Measurements from ENCODE around the gene FADS6. TPM values are rescaled to one million over a fixed set of nuclear protein-coding genes. Genes with fewer than 3 reads are reported as not detected.

Gene FADS6, protein sequence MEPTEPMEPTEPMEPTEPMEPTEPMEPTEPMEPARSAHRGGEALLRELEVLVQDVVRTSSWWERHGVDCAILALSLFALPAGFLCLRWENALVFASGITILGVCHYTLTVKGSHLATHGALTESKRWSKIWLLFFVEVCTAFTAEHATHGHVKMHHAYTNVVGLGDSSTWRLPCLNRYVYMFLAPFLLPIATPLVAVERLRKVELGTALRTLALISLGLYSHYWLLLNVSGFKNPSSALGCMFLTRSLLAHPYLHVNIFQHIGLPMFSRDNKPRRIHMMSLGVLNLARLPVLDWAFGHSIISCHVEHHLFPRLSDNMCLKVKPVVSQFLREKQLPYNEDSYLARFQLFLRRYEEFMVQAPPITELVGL
- total RNA-seq: not detected

DNA sequence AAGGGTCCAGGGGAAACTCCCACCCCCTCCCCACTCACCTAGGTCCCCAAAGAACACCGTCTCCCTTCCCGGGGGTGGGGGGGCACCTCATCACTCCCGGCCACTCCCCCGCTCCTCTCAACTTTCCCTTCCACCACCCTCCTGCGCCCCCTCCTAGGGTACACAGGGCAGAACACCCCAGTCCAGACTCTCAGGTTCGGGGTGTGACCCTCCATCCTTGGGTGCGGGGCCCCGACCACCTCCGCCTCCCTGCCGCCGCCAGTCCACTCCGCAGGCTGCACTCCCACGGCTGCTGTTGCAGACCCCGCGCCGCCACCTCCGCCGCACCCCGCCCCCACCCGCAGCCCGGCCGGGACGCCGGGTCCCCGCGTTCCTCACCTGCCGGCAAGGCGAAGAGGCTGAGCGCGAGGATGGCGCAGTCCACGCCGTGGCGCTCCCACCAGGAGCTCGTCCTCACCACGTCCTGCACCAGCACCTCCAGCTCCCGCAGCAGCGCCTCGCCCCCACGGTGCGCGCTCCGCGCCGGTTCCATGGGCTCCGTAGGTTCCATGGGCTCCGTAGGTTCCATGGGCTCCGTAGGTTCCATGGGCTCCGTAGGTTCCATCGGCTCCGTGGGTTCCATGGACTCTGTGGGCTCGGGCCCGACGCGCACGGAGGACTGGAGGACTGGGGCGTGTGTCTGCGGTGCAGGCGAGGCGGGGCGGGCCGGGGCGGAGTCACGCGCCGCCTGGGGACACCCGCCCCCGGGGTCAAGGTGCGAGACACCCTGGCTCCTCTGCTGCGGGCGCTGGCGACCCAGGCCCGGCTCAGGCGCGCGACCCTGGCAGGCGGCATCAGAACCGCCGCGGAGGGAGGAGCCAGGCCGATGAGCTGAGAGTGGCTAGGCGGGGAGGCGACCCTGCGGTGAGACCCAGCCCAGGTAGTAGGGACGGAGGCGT lies at the start of gene FADS6:
TSS of gene FADS6 (minus strand) at position 660 of the 938 bp plus-strand sequence. CDS start at position 622, 38 bp downstream.

DNA sequence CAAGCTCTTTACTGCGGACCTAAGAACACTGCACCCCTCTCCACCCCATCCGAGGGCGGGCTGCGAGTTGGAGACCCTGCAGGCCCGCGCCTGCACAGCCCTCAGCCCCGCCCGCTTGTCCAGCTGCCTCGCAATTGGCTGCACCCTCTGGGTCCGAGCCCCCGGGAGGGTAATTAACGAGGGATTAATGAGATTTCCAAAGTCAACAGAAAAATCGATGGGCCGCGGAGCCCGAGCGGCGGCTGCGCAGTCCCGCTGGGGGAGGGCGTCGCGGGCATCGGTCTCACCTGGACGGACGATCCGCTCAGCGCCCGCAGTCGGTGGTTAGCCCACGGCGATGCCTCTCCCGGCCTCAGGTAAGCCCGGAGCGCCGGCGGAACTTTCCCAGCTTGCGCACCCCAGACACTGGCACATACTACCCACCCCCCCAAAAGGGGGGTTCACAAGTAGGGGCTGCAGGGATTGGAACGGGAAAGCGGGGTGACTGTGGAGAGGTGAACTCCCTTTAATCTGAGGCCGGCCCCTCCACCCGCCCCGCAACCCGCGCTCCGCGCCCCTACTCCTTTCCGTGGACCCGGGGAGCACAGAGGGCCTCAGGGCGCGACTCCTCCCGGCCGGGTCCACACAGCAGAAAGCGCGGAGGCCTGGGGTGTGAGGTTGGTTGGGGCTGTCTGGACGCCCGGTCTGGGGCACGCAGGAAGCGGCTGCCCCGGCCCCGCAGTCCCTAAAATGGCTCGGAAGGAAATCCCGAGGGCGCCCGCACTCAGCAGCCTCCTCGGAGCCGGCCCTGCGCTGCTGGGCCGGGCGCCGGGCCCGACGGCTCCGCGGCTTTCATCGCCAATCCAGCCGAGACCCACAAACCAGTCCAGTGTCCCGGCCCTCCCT lies 42.4 kb upstream of the FADS6 start, which contains the start of gene OTOP3:
TSS of gene OTOP3 (plus strand) at position 314 of the 885 bp plus-strand sequence. CDS start at position 338, 24 bp downstream.

DNA sequence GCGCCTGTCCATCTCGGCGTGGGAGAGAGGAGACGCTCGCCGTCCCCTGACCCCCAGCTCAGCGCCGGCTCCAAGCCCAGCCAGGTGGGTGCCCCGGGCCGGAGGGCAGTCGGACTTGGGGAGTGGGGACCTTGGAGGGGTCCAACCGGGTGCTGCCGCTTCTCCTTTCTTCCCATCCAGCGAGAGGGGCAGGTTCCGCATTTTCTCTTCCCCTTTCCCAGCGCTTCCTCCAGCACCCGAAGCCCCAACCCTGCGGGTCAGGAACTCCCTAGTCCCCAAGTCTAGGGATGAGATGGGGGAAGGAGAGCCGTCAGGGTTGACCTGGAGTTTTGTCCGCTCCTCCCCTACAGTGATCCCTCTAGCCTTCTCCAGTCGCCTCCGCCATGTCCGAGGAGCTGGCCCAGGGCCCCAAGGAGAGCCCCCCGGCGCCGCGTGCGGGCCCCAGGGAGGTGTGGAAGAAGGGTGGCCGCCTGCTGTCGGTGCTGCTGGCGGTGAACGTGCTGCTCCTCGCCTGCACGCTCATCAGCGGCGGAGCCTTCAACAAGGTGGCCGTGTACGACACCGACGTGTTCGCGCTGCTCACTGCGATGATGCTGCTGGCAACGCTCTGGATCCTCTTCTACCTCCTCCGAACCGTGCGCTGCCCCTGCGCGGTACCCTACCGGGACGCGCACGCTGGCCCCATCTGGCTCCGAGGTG lies 31.0 kb upstream of the FADS6 start, which contains the start of gene OTOP2:
TSS of gene OTOP2 (plus strand) at position 24 of the 699 bp plus-strand sequence. CDS start at position 384, 360 bp downstream.

DNA sequence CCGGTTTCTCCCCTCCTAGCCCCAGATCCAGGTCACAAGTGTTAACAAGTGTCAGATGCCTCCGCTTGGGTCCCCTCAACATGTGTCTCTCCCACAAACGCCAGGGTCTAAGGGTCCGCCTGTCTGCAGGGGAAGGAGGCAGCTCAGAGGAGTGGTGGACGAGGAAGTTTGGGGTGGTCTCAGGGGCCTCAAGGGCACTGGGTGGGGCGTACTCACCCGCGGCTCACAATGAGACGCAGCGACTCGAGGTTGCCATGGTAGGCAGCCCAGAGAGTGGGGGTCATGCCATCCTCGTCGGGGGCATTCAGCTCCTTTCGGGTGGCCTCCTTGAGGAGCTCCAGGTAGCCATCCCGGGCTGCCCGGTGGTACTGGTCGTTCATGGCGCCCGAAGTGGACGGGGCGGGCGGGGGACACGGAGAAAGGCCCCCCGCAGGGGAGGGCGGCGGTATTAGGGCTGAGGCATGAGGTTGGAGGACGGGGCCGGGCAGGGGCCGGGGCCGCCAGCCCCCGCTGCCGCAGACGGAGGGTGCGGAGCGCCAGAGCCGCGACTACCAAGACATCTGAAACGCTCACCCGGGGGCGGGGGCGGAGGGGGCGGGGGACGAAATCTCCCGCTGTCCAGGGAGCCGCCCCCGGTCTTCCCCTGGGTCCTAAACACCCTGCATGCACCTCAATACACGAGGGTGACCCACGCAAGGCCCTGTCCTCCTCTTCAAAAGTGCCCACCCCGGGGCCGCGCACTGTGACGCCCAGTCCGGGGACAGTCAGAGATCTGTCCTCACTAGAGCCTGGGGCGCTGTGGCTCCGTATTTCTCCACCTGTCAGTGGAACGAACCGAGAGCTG lies 29.5 kb upstream of the FADS6 start, which contains the start of gene USH1G:
TSS of gene USH1G (minus strand) at position 562 of the 844 bp plus-strand sequence. CDS start at position 380, 182 bp downstream.

DNA sequence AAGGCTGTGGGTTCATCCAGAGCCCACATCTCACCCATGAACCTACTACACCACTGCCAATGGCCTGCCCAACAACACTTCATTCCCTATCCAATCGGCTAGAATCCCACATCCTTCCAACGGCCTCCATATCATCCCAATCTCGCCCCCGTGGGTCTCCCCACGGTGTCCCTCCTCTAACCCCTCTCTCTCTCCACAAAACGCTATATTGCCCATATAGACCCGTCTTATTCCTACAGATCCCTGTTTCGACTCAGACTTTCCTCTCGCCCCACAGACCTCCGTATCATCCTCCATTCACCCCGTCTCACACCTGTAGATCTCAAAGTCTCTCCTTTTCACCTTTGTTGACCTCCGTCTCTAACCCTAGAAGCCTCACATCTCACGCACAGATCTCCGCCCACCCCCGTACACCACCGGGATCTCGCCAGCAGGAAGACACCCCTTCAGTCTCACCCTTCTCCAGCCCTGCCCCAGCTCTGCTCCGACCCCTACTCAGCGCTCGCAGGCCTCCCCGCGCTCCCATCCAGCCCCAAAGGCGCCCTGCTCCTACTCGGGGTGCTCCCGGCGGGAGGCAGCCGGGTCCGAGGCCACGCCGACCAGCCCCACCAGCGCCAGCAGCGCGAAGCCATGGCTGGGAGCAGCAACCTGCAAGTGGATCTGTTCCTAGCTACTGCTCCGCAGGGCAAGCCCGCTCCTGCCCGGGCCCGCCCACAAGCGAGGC lies 21.0 kb downstream of the FADS6 start, which contains the start of gene FDXR:
TSS of gene FDXR (minus strand) at position 682 of the 724 bp plus-strand sequence. CDS start at position 632, 50 bp downstream.

DNA sequence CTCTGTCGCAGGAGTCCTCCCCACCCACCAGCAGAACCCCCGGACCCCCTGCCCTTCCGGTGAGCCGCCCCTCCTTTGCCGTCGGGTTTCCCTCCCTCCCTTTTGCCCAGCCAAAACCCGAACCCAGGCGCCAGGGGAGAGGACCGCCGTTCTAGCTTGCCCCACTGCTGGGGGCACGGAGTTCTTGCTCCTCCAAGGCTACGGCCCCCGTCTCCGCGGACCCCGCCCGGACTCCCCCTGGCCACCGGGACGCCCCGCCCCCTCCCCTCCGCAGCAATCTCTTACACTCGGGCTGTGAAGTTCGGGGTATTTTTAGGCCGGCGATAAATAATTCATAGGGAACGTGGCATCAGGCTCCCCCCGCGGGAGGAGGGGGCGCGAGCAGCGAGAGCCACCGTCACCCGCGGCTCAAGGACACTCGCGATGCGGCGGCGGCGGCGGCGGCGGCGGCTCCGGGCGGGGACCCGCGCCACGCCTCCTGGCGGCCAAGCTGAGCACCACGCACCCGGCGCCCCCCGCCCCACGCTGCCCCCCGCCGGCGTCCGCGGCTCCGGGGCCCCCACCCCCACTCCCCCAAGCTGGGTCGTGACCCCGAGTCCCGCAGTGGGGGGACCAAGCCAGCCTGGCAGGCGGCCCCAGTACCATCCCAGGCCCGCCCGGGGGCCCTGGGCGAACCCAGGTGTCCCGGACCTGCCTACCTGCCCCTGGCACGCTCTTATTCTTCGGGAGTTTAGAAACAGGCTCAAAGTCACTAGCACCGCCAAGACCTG lies 33.8 kb downstream of the FADS6 start, which contains the start of gene GRIN2C:
TSS of gene GRIN2C (minus strand) at position 427 of the 770 bp plus-strand sequence. CDS start 4,793 bp downstream, outside the sequence.

Other genes with a start within 250 kb of the FADS6 start
- not detected for gene CD300LF, start 180.7 kb downstream of the FADS6 start, total RNA-seq
- gene RAB37, start 156.4 kb downstream of the FADS6 start, total RNA-seq: under 1 TPM in 1 of 2 donors, not detected in 1; under 0.01 TPM
- 10 to 100 TPM in 1 of 2 donors, 1 to 10 TPM in 1; 8.9 to 21.6 TPM for gene NHERF1, start 145.0 kb downstream of the FADS6 start, total RNA-seq
- 10 to 100 TPM; 18.6 to 23.0 TPM for gene NAT9, start 117.3 kb downstream of the FADS6 start, total RNA-seq
- gene GRIN2C, start 33.7 kb downstream of the FADS6 start, total RNA-seq: not detected
- gene FDXR, start 20.6 kb downstream of the FADS6 start, total RNA-seq: 10 to 100 TPM; 16.9 to 22.3 TPM
- not detected for gene USH1G, start 29.6 kb upstream of the FADS6 start, total RNA-seq
- not detected for gene OTOP2, start 30.6 kb upstream of the FADS6 start, total RNA-seq
- gene OTOP3, start 42.3 kb upstream of the FADS6 start, total RNA-seq: not detected
- not detected for gene HID1, start 79.1 kb upstream of the FADS6 start, total RNA-seq
- gene CDR2L, start 94.0 kb upstream of the FADS6 start, total RNA-seq: 1 to 10 TPM; 4.1 to 6.0 TPM
- gene MRPL58, start 119.0 kb upstream of the FADS6 start, total RNA-seq: 10 to 100 TPM; 29.3 to 36.0 TPM
- gene ATP5PD, start 153.3 kb upstream of the FADS6 start, total RNA-seq: 100 to 1,000 TPM; 218 to 264 TPM
- gene KCTD2, start 153.6 kb upstream of the FADS6 start, total RNA-seq: 10 to 100 TPM; 16.0 to 20.0 TPM
- gene SLC16A5, start 194.3 kb upstream of the FADS6 start, total RNA-seq: 10 to 100 TPM; 12.0 to 17.0 TPM
- 1 to 10 TPM; 3.8 to 4.0 TPM for gene ARMC7, start 216.3 kb upstream of the FADS6 start, total RNA-seq
- 10 to 100 TPM; 40.3 to 42.6 TPM for gene NT5C, start 238.1 kb upstream of the FADS6 start, total RNA-seq

Data from melanocyte of skin (primary cell).